Endothelial cell (in vitro differentiated cells): ENCODE results near the gene CCDC54. TPM values are rescaled to one million over a fixed set of nuclear protein-coding genes. Genes with fewer than 3 reads are reported as not detected.

Experiments used
- DNase-seq: peaks from one replicate; pipeline ENCODE4 v3.0.0; 2021; ENCODE audit warnings: low spot score
- H3K27ac Mint-ChIP-seq: one replicate; pipeline ENCODE4 v1.8.0; 2021; ENCODE audit warnings: mixed read lengths, inconsistent platforms; ENCODE audit not compliant: unreplicated experiment
- H3K27me3 Mint-ChIP-seq: one replicate; pipeline ENCODE4 v1.8.0; 2021; ENCODE audit warnings: mild to moderate bottlenecking, moderate library complexity, mixed read lengths, inconsistent platforms; ENCODE audit not compliant: unreplicated experiment
- H3K36me3 Mint-ChIP-seq: one replicate; pipeline ENCODE4 v1.8.0; 2021; ENCODE audit warnings: mild to moderate bottlenecking, low read depth, mixed read lengths, inconsistent platforms; ENCODE audit not compliant: unreplicated experiment
- H3K4me1 Mint-ChIP-seq: one replicate; pipeline ENCODE4 v1.8.0; 2021; ENCODE audit warnings: mild to moderate bottlenecking, mixed read lengths, inconsistent platforms; ENCODE audit not compliant: unreplicated experiment
- H3K4me3 Mint-ChIP-seq: one replicate; pipeline ENCODE4 v1.8.0; 2021; ENCODE audit warnings: mild to moderate bottlenecking, mixed read lengths, inconsistent platforms; ENCODE audit not compliant: unreplicated experiment
- H3K9me3 Mint-ChIP-seq: one replicate; pipeline ENCODE4 v1.8.0; 2021; ENCODE audit warnings: mixed read lengths, inconsistent platforms; ENCODE audit not compliant: unreplicated experiment
- total RNA-seq: library from RNA; stranded (reverse); fragmentation: NEBNext Ultra II Directional; extraction: Animal tissue kit (Norgen Biotek cat#: 25700); gene quantifications from one replicate; pipeline ENCODE4 v1.2.1, GENCODE V29; 2021; ENCODE audit not compliant: unreplicated experiment
- TF ChIP-seq, protein P1 (sequence below): fragments of 200-600 bp; sonication (generic); IDR thresholded peaks from one replicate; pipeline ENCODE4 v1.5.0; 2021; ENCODE audit warnings: antibody characterized with exemption; ENCODE audit not compliant: unreplicated experiment

The CCDC54 gene
- total RNA-seq, 1 donor from 2014 or later = not detected

DNA sequence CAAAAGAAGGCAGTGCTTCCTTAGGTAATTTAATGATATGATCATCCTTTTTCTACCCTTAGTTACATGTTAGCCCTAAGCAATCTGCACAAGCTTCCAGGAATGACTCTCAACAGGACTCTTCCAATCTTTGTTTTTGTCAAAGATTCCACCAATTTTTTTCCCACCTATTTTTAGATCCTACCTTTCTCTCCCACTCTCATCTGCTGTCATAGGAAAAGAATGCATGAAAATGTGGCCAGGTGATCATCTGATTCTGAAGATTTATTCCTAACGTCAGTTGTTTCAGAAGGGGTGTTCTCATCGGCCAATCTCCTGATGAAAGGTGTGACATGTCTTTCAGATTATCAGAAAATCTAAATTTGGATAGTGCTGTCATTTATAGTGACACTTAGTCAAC lies 7.2 kb downstream of the CCDC54 start:
- Mint-ChIP-seq H3K9me3 (no peaks in the 10 kb centered on the region), H3K27ac (peak overlapping the region; percentile 49), H3K4me3 (no peak overlapping the region), H3K36me3 (no peaks in the 10 kb centered on the region), H3K4me1 (peaks cover 32% of the 10 kb centered on the region), H3K27me3 (peaks cover 4% of the 10 kb centered on the region)
- TF ChIP-seq, protein P1, sequence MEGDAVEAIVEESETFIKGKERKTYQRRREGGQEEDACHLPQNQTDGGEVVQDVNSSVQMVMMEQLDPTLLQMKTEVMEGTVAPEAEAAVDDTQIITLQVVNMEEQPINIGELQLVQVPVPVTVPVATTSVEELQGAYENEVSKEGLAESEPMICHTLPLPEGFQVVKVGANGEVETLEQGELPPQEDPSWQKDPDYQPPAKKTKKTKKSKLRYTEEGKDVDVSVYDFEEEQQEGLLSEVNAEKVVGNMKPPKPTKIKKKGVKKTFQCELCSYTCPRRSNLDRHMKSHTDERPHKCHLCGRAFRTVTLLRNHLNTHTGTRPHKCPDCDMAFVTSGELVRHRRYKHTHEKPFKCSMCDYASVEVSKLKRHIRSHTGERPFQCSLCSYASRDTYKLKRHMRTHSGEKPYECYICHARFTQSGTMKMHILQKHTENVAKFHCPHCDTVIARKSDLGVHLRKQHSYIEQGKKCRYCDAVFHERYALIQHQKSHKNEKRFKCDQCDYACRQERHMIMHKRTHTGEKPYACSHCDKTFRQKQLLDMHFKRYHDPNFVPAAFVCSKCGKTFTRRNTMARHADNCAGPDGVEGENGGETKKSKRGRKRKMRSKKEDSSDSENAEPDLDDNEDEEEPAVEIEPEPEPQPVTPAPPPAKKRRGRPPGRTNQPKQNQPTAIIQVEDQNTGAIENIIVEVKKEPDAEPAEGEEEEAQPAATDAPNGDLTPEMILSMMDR = no peak
- no peak for DNase-seq

DNA sequence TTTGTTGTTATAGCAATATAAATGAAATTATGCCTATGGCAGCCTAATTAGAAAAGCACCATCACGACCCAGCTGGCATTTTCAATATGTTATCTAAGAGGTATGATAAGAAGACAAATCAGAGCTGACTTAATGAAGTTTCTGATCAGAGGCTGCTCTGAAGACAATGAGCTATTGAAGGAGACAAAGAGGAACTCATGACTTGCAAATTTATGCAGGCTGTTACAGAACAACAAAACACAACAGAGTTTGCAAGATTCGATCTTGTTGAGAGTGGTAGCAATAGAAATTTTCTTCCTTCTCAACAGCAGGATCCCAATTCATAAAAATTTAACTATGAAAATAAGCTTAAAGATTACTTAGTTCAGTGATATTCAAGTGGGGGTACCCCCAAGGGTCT lies 7.7 kb downstream of the CCDC54 start:
- H3K27me3 Mint-ChIP-seq = peaks cover 4% of the 10 kb centered on the region
- H3K27ac Mint-ChIP-seq = peak overlapping the region; percentile 65
- no peak overlapping the region for H3K4me3 Mint-ChIP-seq

DNA sequence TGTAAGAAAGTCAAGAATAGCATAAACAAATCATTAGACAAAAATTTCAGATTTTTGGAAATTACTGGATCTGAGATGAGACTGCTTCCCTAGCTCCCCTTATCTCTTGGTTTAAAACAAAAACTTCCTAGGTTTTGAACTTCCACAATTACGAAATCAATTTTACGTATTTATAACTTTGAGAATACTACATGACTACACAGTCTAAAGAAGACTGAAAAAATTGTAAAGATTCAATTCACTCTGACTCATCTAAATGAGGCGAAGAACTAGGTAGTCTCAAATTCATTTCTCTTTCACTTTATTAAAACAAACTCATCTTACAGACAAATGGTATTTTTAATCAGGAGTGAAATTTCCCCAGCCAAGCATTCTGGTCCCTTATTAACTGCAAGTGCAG lies 10.3 kb downstream of the CCDC54 start:
- Mint-ChIP-seq H3K27me3 (peaks cover 4% of the 10 kb centered on the region), H3K36me3 (no peaks in the 10 kb centered on the region), H3K4me3 (no peak overlapping the region), H3K4me1 (peaks cover 30% of the 10 kb centered on the region), H3K27ac (peak overlapping the region; percentile 81), H3K9me3 (no peaks in the 10 kb centered on the region)
- TF ChIP-seq, protein P1 = no peak
- no peak for DNase-seq

More for the DNA sequence above, 7.7 kb downstream of the CCDC54 start:
- Mint-ChIP-seq H3K36me3 (no peaks in the 10 kb centered on the region), H3K9me3 (no peaks in the 10 kb centered on the region), H3K4me1 (peaks cover 32% of the 10 kb centered on the region)
- TF ChIP-seq, protein P1 = no peak
- DNase-seq = no peak

DNA sequence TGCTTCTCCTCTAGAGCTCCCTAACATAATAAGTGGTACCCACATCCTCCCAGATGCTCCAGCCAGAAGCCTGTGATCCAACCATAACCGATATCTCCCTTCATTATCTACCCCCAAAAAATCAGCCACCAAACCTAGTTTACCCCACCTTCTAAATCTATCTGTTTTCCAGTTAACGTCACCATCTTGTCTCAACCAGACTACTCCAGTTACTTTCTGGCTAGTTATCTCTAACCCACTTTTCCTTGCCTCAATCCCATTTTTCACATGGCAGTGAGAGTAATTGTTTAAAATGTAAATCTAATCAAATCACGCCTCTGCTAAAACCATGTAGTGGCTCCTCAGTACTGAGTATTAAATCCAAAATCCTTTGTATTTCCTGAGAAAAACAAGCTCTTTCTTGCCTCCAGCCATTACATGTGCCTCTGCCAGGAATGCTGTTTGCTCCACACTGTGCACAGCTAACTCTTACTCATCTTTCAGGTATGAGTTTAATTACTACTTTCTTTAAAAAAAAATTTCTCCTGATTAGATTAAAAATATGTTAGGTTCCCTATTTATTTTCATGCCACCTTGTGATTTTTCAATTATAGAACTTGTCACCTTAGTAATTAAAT lies 15.4 kb downstream of the CCDC54 start:
- Mint-ChIP-seq H3K36me3 (no peaks in the 10 kb centered on the region), H3K27ac (no peak overlapping the region), H3K27me3 (no peaks in the 10 kb centered on the region), H3K9me3 (no peaks in the 10 kb centered on the region), H3K4me3 (no peak overlapping the region), H3K4me1 (peaks cover 6% of the 10 kb centered on the region)
- DNase-seq = no peak
- TF ChIP-seq, protein P1 = no peak

DNA sequence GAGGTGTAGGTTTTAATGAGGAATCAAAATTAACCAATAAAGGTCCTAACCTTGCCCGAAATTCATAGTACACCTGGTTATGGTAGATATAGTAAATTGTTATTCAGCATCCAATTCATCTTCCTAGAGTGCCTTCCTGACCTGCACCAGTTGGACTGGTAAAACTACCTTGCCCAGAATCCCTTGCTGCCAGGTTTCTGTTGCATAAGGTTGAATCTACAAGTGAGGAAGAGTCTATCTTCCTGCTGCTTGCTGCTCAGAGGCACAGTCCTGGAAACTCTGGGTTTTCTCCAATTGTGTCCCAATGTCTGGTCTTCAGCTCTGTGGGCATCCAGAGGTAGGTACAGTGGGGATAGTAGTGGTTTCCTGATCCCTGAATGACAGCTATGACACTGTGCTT lies 17.3 kb downstream of the CCDC54 start:
- no peak for DNase-seq

More for the DNA sequence above, 17.3 kb downstream of the CCDC54 start:
- TF ChIP-seq, protein P1 = no peak
- no peak overlapping the region for H3K27ac Mint-ChIP-seq
- no peaks in the 10 kb centered on the region for H3K9me3 Mint-ChIP-seq
- H3K36me3 Mint-ChIP-seq = no peaks in the 10 kb centered on the region
- H3K27me3 Mint-ChIP-seq = no peaks in the 10 kb centered on the region
- peaks cover 3% of the 10 kb centered on the region for H3K4me1 Mint-ChIP-seq
- no peak overlapping the region for H3K4me3 Mint-ChIP-seq
